OCI-LY1 (cell line): Measurements from ENCODE around the gene TIMP2.

Experiments
- H2AFZ ChIP-seq: fragments of 200-600 bp; sonication (generic), shearing (Covaris generic); 2 replicates; pipeline ENCODE4 v1.6.0; 2014; ENCODE audit warnings: antibody characterized with exemption, mild to moderate bottlenecking, low read length
- H3F3A ChIP-seq: fragments of 200-600 bp; sonication (generic), shearing (Covaris generic); 2 replicates; pipeline ENCODE4 v1.6.0; 2014; ENCODE audit warnings: mild to moderate bottlenecking, antibody characterized with exemption, low read length, moderate library complexity; ENCODE audit not compliant: insufficient read depth
- H3K27ac ChIP-seq: fragments of 200-600 bp; sonication (generic); 2 replicates; pipeline ENCODE4 v1.5.1; 2014; ENCODE audit warnings: low read length, mixed run types, mild to moderate bottlenecking, low read depth; ENCODE audit not compliant: poor library complexity, severe bottlenecking
- H3K27me3 ChIP-seq: fragments of 200-600 bp; sonication (generic); 2 replicates; pipeline ENCODE4 v1.6.0; 2014; ENCODE audit warnings: antibody characterized with exemption, mild to moderate bottlenecking, low read length, moderate library complexity; ENCODE audit not compliant: insufficient read depth
- H3K36me3 ChIP-seq: fragments of 200-600 bp; sonication (generic); 2 replicates; pipeline ENCODE4 v1.6.1; 2014; ENCODE audit warnings: mild to moderate bottlenecking, antibody characterized with exemption, low read length, moderate library complexity, mixed read lengths; ENCODE audit not compliant: insufficient read depth
- H3K4me1 ChIP-seq: fragments of 200-600 bp; sonication (generic); 2 replicates; pipeline ENCODE4 v1.5.1; 2014; ENCODE audit warnings: mild to moderate bottlenecking, low read length, moderate library complexity; ENCODE audit not compliant: insufficient read depth, severe bottlenecking
- H3K4me2 ChIP-seq: fragments of 200-600 bp; sonication (generic), shearing (Covaris generic); 2 replicates; pipeline ENCODE4 v1.6.1; 2014; ENCODE audit warnings: low read length
- H3K4me3 ChIP-seq: fragments of 200-600 bp; sonication (generic); 2 replicates; pipeline ENCODE4 v1.5.1; 2014; ENCODE audit warnings: low read length, low read depth, mild to moderate bottlenecking, mixed read lengths; ENCODE audit not compliant: poor library complexity, severe bottlenecking
- H3K79me2 ChIP-seq: fragments of 200-600 bp; shearing (Covaris generic); 2 replicates; pipeline ENCODE4 v1.6.1; 2016; ENCODE audit warnings: mixed run types, low read length, mixed read lengths; ENCODE audit not compliant: insufficient read depth
- H3K9ac ChIP-seq: fragments of 200-600 bp; sonication (generic), shearing (Covaris generic); 2 replicates; pipeline ENCODE4 v1.6.1; 2014; ENCODE audit warnings: mild to moderate bottlenecking, low read length, mixed read lengths
- H3K9me2 ChIP-seq: fragments of 200-600 bp; sonication (generic), shearing (Covaris generic); 2 replicates; pipeline ENCODE4 v1.6.1; 2014; ENCODE audit warnings: low read depth, mild to moderate bottlenecking, low read length, mixed read lengths
- H3K9me3 ChIP-seq: fragments of 200-600 bp; shearing (Covaris generic); 2 replicates; pipeline ENCODE4 v1.6.1; 2014; ENCODE audit warnings: low read length, mixed read lengths
- H4K20me1 ChIP-seq: fragments of 200-600 bp; sonication (generic), shearing (Covaris generic); 2 replicates; pipeline ENCODE4 v1.6.0; 2016; ENCODE audit warnings: mild to moderate bottlenecking, low read length; ENCODE audit not compliant: insufficient read depth
- CTCF ChIP-seq: fragments of 200-600 bp; sonication (generic), shearing (Covaris generic); IDR thresholded peaks from 2 replicates; pipeline ENCODE4 v1.5.1; 2017; ENCODE audit warnings: mild to moderate bottlenecking, antibody characterized with exemption, low read length, moderate library complexity, mixed read lengths
- EZH2 ChIP-seq: fragments of 200-600 bp; sonication (generic), shearing (Covaris generic); IDR thresholded peaks from 2 replicates; pipeline ENCODE4 v1.8.0; 2017; ENCODE audit warnings: borderline replicate concordance, mixed run types, mild to moderate bottlenecking, antibody characterized with exemption, low read length, moderate library complexity, mixed read lengths

The TIMP2 gene

GRCh38 chr17:78822552-78822951, 102.6 kb downstream of the TIMP2 start:
- TF ChIP-seq EZH2 (no peak), CTCF (no peak)
- Histone ChIP-seq H3F3A (no peaks in the 10 kb centered on the region), H3K9ac (no peak overlapping the region), H3K9me2 (no peaks in the 10 kb centered on the region), H2AFZ (no peak overlapping the region), H3K36me3 (peaks cover 93% of the 10 kb centered on the region), H3K4me3 (no peak overlapping the region), H4K20me1 (no peaks in the 10 kb centered on the region), H3K4me1 (peaks cover 3% of the 10 kb centered on the region), H3K79me2 (no peaks in the 10 kb centered on the region), H3K27ac (no peak overlapping the region), H3K4me2 (no peak overlapping the region), H3K27me3 (no peaks in the 10 kb centered on the region), H3K9me3 (no peaks in the 10 kb centered on the region)

GRCh38 chr17:78821961-78822360, 103.2 kb downstream of the TIMP2 start:
- Histone ChIP-seq H3K4me2 (no peak overlapping the region), H3K9me2 (no peaks in the 10 kb centered on the region), H3K27ac (no peak overlapping the region), H2AFZ (no peak overlapping the region), H4K20me1 (no peaks in the 10 kb centered on the region), H3K9me3 (no peaks in the 10 kb centered on the region), H3K27me3 (no peaks in the 10 kb centered on the region), H3K4me1 (no peaks in the 10 kb centered on the region), H3K9ac (no peak overlapping the region), H3K4me3 (no peak overlapping the region), H3K36me3 (peaks cover 95% of the 10 kb centered on the region), H3F3A (no peaks in the 10 kb centered on the region), H3K79me2 (no peaks in the 10 kb centered on the region)
- TF ChIP-seq EZH2, result no peak

GRCh38 chr17:78820841-78821240, 104.3 kb downstream of the TIMP2 start:
- Histone ChIP-seq H3K36me3 (peaks cover 93% of the 10 kb centered on the region), H3K27me3 (no peaks in the 10 kb centered on the region), H3K9ac (no peak overlapping the region), H3K79me2 (no peaks in the 10 kb centered on the region), H2AFZ (no peak overlapping the region), H3K4me3 (no peak overlapping the region), H4K20me1 (no peaks in the 10 kb centered on the region), H3K9me3 (no peaks in the 10 kb centered on the region), H3K9me2 (no peaks in the 10 kb centered on the region), H3K27ac (no peak overlapping the region), H3K4me1 (no peaks in the 10 kb centered on the region), H3F3A (no peaks in the 10 kb centered on the region), H3K4me2 (no peak overlapping the region)
- no peak for TF ChIP-seq EZH2
- TF ChIP-seq CTCF, result no peak
